GM12878 (cell line): Measurements from ENCODE around the gene COL27A1. TPM values are rescaled to one million over a fixed set of nuclear protein-coding genes. Genes with fewer than 3 reads are reported as not detected.

ENCODE experiments used
- ATAC-seq: fragments of 200-7000 bp; cut with Tn5 transposase; 3 replicates; pipeline ENCODE4 v1.9.1; 2020; ENCODE audit warnings: mild to moderate bottlenecking, moderate library complexity
- BruUV-seq: library from RNA; stranded (reverse); fragments of 400-500 nt; replicated peaks from 2 replicates; lab custom pipeline; 2021; lab: Mats Ljungman, UMichigan
- CTCF ChIA-PET: fragments of 300-600 bp; sonication (Branson Sonifier 250); formaldehyde crosslinking; extraction: SDS; loops from one replicate; lab custom pipeline; 2021; ENCODE audit warnings: inconsistent platforms; lab: Yijun Ruan, JAX
- POLR2A ChIA-PET: fragments of 350-600 bp; formaldehyde crosslinking; extraction: SDS; loops from one replicate; lab custom pipeline; 2021; ENCODE audit warnings: inconsistent platforms; lab: Charles Lee
- RAD21 ChIA-PET: fragments of 300-600 bp; sonication (Branson Sonifier 250); formaldehyde crosslinking; loops from one replicate; lab custom pipeline; 2023; ENCODE audit warnings: antibody characterized with exemption; ENCODE audit not compliant: unreplicated experiment; lab: Charles Lee
- SMC1A ChIA-PET: fragments of 300-600 bp; sonication (Branson Sonifier 250); formaldehyde crosslinking; loops from one replicate; lab custom pipeline; 2023; ENCODE audit not compliant: unreplicated experiment, uncharacterized antibody; lab: Charles Lee
- DNase-seq: peaks from one replicate; pipeline ENCODE4 v3.0.0-alpha.2; 2011; ENCODE audit warnings: low read depth, low spot score
- FAIRE-seq: peaks from 3 replicates; lab custom pipeline; 2011; peaks lifted over from hg19 to GRCh38; lab: Jason Lieb, UNC
- H2AFZ ChIP-seq: 2 replicates; pipeline ENCODE4 v1.6.0; 2011; ENCODE audit warnings: low read depth, low read length, control low read depth; ENCODE audit not compliant: control insufficient read depth
- H3K27ac ChIP-seq: 2 replicates; pipeline ENCODE4 v1.5.1; 2011; ENCODE audit warnings: control low read depth; ENCODE audit not compliant: control insufficient read depth, insufficient read depth
- H3K27me3 ChIP-seq, 2 experiments: replicated peaks in 1 of 2; 2 replicates each; pipeline versions ENCODE4 v1.6.0 to v1.6.1; 2011; ENCODE audit warnings: low read length in 1 of 2; ENCODE audit not compliant: control insufficient read depth in 2 of 2, insufficient read depth in 2 of 2
- H3K36me3 ChIP-seq, 2 experiments: 2 replicates each; pipeline ENCODE4 v1.5.1; 2011; ENCODE audit warnings: low read length in 1 of 2; ENCODE audit not compliant: control insufficient read depth in 2 of 2, insufficient read depth in 2 of 2
- H3K4me1 ChIP-seq: 2 replicates; pipeline ENCODE4 v1.6.1; 2011; ENCODE audit warnings: mild to moderate bottlenecking, low read length, moderate library complexity, mixed read lengths; ENCODE audit not compliant: control insufficient read depth, insufficient read depth
- H3K4me2 ChIP-seq: 2 replicates; pipeline ENCODE4 v1.6.0; 2011; ENCODE audit warnings: control low read depth; ENCODE audit not compliant: control insufficient read depth, insufficient read depth
- H3K4me3 ChIP-seq: fragments of 200-600 bp; sonication (generic); 2 replicates; pipeline ENCODE4 v1.5.1; 2016
- H3K79me2 ChIP-seq: 2 replicates; pipeline ENCODE4 v1.6.0; 2011; ENCODE audit warnings: low read length; ENCODE audit not compliant: control insufficient read depth, insufficient read depth
- H3K9ac ChIP-seq: 2 replicates; pipeline ENCODE4 v1.8.0; 2011; ENCODE audit warnings: low read length, control low read depth, mixed read lengths; ENCODE audit not compliant: control insufficient read depth, insufficient read depth
- H3K9me3 ChIP-seq: replicated peaks from 3 replicates; pipeline ENCODE4 v1.5.1; 2011; ENCODE audit warnings: mild to moderate bottlenecking, low read length; ENCODE audit not compliant: control insufficient read depth, insufficient read depth
- H4K20me1 ChIP-seq: 2 replicates; pipeline ENCODE4 v1.6.0; 2011; ENCODE audit not compliant: control insufficient read depth, insufficient read depth
- BACH1 ChIP-seq: fragments of 450-650 bp; IDR thresholded peaks from 2 replicates; pipeline ENCODE4 v1.6.1; 2017; ENCODE audit warnings: mild to moderate bottlenecking, borderline replicate concordance
- CBX3 ChIP-seq: fragments of 200-600 bp; sonication (generic); IDR thresholded peaks from 2 replicates; pipeline ENCODE4 v1.6.1; 2016; ENCODE audit warnings: low read depth, borderline replicate concordance
- FOS ChIP-seq: IDR thresholded peaks from 3 replicates; pipeline ENCODE4 v1.6.1; 2011; ENCODE audit warnings: borderline replicate concordance; ENCODE audit not compliant: insufficient read length; ENCODE audit errors: extremely low read depth
- MYC ChIP-seq: IDR thresholded peaks from 2 replicates; pipeline ENCODE4 v1.6.1; 2011; ENCODE audit warnings: mild to moderate bottlenecking, low read length, moderate library complexity, inconsistent platforms; ENCODE audit not compliant: insufficient read depth, insufficient replicate concordance, insufficient read length, severe bottlenecking
- POLR2AphosphoS5 ChIP-seq: IDR thresholded peaks from 2 replicates; pipeline ENCODE4 v1.6.1; 2011; ENCODE audit warnings: mild to moderate bottlenecking, low read length, inconsistent platforms
- RAD51 ChIP-seq: fragments of 450-650 bp; IDR thresholded peaks from 2 replicates; pipeline ENCODE4 v1.6.1; 2016; ENCODE audit warnings: moderate library complexity, mild to moderate bottlenecking, inconsistent platforms
- RELB ChIP-seq: fragments of 450-650 bp; IDR thresholded peaks from 2 replicates; pipeline ENCODE4 v1.6.1; 2017; ENCODE audit warnings: low read depth, mild to moderate bottlenecking, moderate library complexity
- SIN3A ChIP-seq: IDR thresholded peaks from 2 replicates; pipeline ENCODE4 v1.6.1; 2012; ENCODE audit warnings: low read depth, low read length, improper control_type of control experiment
- TBL1XR1 ChIP-seq: IDR thresholded peaks from 2 replicates; pipeline ENCODE4 v1.6.1; 2012; ENCODE audit warnings: low read depth, low read length, improper control_type of control experiment
- USF2 ChIP-seq: IDR thresholded peaks from 2 replicates; pipeline ENCODE4 v1.6.1; 2011; ENCODE audit warnings: low read depth, low read length, improper control_type of control experiment, borderline replicate concordance
- ZNF207 ChIP-seq: fragments of 450-650 bp; IDR thresholded peaks from 2 replicates; pipeline ENCODE4 v1.6.1; 2014; ENCODE audit warnings: antibody characterized with exemption, mild to moderate bottlenecking, borderline replicate concordance
- ZNF384 ChIP-seq: IDR thresholded peaks from 2 replicates; pipeline ENCODE4 v1.6.1; 2012; ENCODE audit warnings: low read depth, mild to moderate bottlenecking, low read length, improper control_type of control experiment, borderline replicate concordance
- WGBS: methylation state at CpG from one replicate; pipeline ENCODE4 v1.1.6; 2016; ENCODE audit warnings: low lambda C conversion rate; ENCODE audit not compliant: insufficient replicate concordance, insufficient coverage; ENCODE audit errors: missing lambda C conversion rate; 5-methylcytosine and 5-hydroxymethylcytosine counted together
- in situ Hi-C: fragments of 300-500 bp; cut with MboI; formaldehyde crosslinking; loops from 9 replicates; pipeline ENCODE4 v1.14.3; 2018; ENCODE audit warnings: mixed read lengths
- intact Hi-C: fragments of 100-400 bp; cut with micrococcal nuclease; formaldehyde crosslinking; loops from one replicate; pipeline ENCODE4 v1.14.2; 2022; ENCODE audit not compliant: unreplicated experiment
- polyA plus RNA-seq, 11 experiments: library from polyadenylated mRNA; depleted of rRNA in 4 of 11; unstranded in 6 of 11; stranded (reverse) in 5 of 11; fragments of >200 nt; fragmentation: Nextera tagmentation in 4 of 11; fragmentation: Illumina TruSeq in 1 of 11; extraction: Ambion mirVana in 4 of 11; extraction: Trizol in 1 of 11; gene quantifications; 1 replicate in 1 of 11; 2 replicates in 10 of 11; pipeline versions ENCODE4 v1.2.1 to v1.2.3, GENCODE V29; 2011 to 2016; ENCODE audit warnings: inconsistent platforms in 2 of 11, missing spikeins in 2 of 11, low read depth in 1 of 11
- total RNA-seq, 4 experiments: library from RNA; depleted of rRNA in 3 of 4; stranded (reverse); fragments of >200 nt in 3 of 4; fragmentation: Illumina TruSeq in 1 of 4; extraction: Trizol in 1 of 4; gene quantifications; 2 replicates each; pipeline versions ENCODE4 v1.2.1 to v1.2.3, GENCODE V29; 2013 to 2021
- TF ChIP-seq, protein P1 (sequence below): IDR thresholded peaks from 2 replicates; pipeline ENCODE4 v1.6.1; 2011; ENCODE audit warnings: low read depth, mild to moderate bottlenecking, low read length, moderate library complexity, borderline replicate concordance; ENCODE audit errors: extremely low read depth
- TF ChIP-seq, protein P2 (sequence below): fragments of 450-650 bp; IDR thresholded peaks from 2 replicates; pipeline ENCODE4 v1.6.1; 2017; ENCODE audit warnings: mild to moderate bottlenecking, low read depth, inconsistent platforms; ENCODE audit not compliant: poor library complexity, severe bottlenecking

Gene COL27A1
- total and polyA plus RNA-seq, 10 of the 15 experiments (the other 5 are each of a cell fraction or from before 2014, with no cell fraction given), result 0.10 TPM; not detected in 9

- ChIA-PET SMC1A (no interaction called here), CTCF (interaction anchor here (1.0 to 1.1 kb wide), 2 partner anchors 120 to 167 kb away, joined by 3 to 4 read pairs; partner anchors contain the start of gene COL27A1), RAD21 (no interaction called here), POLR2A (no interaction called here)
- 17% methylated on average over 15 of the region's 15 CpGs for WGBS
- DNase-seq, result no peak
- intact Hi-C loops (no loop called here), in situ Hi-C loops (loop anchor here (25.0 kb wide), 1 partner anchor 188 kb away; the partner anchor contains the start of genes AMBP and KIF12)
- H3K4me1 ChIP-seq, result no peaks in the 10 kb centered on the region
- H3K4me3 ChIP-seq, result no peak overlapping the region
- no peak for ATAC-seq
- no peaks in the 10 kb centered on the region for H3K36me3 ChIP-seq
- H3K27ac ChIP-seq, result no peak overlapping the region
- H3K9ac ChIP-seq, result no peak overlapping the region
- H2AFZ ChIP-seq, result no peak overlapping the region
- no peak for FAIRE-seq
- H3K4me2 ChIP-seq, result no peak overlapping the region
- BruUV-seq, result no TSS peak
- H4K20me1 ChIP-seq, result no peaks in the 10 kb centered on the region
- peaks cover 0 to 3% of the 10 kb centered on the region in 2 experiments; a peak in 1 of 4 replicates for H3K27me3 ChIP-seq
- H3K79me2 ChIP-seq, result no peaks in the 10 kb centered on the region
- H3K9me3 ChIP-seq, result no peaks in the 10 kb centered on the region
- TF ChIP-seq TBL1XR1, result no peak
- no peak for TF ChIP-seq POLR2AphosphoS5
- no peak for TF ChIP-seq RAD51
- no peak for TF ChIP-seq USF2
- no peak for TF ChIP-seq ZNF207
- no peak for TF ChIP-seq ZNF384
- TF ChIP-seq, protein P1, sequence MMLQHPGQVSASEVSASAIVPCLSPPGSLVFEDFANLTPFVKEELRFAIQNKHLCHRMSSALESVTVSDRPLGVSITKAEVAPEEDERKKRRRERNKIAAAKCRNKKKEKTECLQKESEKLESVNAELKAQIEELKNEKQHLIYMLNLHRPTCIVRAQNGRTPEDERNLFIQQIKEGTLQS, result no peak
- TF ChIP-seq, protein P2, sequence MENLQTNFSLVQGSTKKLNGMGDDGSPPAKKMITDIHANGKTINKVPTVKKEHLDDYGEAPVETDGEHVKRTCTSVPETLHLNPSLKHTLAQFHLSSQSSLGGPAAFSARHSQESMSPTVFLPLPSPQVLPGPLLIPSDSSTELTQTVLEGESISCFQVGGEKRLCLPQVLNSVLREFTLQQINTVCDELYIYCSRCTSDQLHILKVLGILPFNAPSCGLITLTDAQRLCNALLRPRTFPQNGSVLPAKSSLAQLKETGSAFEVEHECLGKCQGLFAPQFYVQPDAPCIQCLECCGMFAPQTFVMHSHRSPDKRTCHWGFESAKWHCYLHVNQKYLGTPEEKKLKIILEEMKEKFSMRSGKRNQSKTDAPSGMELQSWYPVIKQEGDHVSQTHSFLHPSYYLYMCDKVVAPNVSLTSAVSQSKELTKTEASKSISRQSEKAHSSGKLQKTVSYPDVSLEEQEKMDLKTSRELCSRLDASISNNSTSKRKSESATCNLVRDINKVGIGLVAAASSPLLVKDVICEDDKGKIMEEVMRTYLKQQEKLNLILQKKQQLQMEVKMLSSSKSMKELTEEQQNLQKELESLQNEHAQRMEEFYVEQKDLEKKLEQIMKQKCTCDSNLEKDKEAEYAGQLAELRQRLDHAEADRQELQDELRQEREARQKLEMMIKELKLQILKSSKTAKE, result no peak
- no peak for TF ChIP-seq SIN3A
- TF ChIP-seq FOS, result no peak
- no peak for TF ChIP-seq RELB
- TF ChIP-seq MYC, result no peak
- no peak for TF ChIP-seq CBX3
- TF ChIP-seq BACH1, result no peak
Observed at GRCh38 chr9:114275246-114276004, 120.1 kb downstream of the COL27A1 start.
